HG03432 (cell line): ENCODE results near the gene CPZ.
"Not testable (repeated sequence)": the region's sequence is repeated elsewhere in the genome, so short reads cannot be mapped to it uniquely, and the experiment has no call there.

Source experiments
- ATAC-seq: cut with Tn5 transposase; IDR thresholded peaks from one replicate; pipeline ENCODE4 v1.9.1; 2021; ENCODE audit warnings: mild to moderate bottlenecking, moderate library complexity; ENCODE audit not compliant: unreplicated experiment

Gene CPZ

DNA sequence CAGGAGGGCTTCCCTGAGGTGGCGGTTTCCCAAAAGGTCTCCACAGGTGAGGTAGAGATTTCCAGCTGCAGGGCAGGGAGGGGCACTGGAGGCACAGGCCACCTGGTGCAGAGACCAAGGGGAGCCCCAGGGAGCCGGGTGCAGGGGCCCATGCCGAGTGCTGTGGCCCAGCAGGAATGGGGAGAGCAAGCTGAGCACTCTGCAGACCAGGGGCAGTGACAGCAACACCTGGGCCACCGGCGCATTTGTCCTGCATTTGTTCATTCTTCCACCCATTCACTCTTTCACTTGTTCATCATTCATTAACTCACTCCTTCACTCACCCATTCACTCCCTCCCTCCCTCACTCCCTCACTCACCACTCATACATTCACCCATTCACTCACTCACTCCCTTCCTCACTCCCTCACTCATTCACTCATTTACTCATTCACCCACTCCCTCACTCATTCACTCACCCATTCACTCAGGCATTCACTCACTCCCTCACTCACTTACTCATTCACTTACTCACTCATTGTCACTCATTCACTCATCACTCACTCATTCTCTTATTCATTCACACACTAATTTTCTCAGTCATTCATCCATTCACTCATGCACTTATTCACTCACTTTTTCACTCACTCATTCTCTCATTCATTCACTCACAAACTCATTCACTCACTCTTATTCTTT lies 16.3 kb downstream of the CPZ start:
- no peak for ATAC-seq

DNA sequence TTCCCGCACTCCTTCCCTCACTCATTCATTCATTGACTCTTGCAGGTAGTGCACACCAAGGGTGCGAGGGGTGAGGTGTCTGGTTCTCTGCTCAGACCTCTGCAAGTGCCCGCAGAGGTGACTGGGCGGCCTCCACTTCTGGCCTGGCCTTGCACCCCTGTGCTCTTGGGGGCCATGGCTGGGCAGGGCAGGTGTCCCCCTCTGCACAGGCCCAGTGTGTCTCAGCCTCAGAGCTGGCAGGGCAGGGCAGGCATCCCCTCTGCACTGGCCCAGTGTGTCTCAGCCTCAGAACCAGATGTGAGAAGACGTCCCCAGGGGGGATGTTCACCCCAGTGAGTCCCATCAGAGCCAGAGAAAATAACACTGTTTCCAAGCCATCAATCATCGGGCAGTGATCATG lies 16.8 kb downstream of the CPZ start:
- ATAC-seq, result no peak

- ATAC-seq, result no peak
These were observed 17.3 kb downstream of the CPZ start for GRCh38 chr4:8609824-8610350.

GRCh38 chr4:8610858-8611616 lies 18.5 kb downstream of the CPZ start:
- no peak for ATAC-seq

GRCh38 chr4:8612646-8613045 lies 20.1 kb downstream of the CPZ start:
- no peak for ATAC-seq

- no peak for ATAC-seq
These were observed 21.1 kb downstream of the CPZ start for GRCh38 chr4:8613421-8614364.

- ATAC-seq, result no peak
These were observed 22.0 kb downstream of the CPZ start for GRCh38 chr4:8614365-8615193.

DNA sequence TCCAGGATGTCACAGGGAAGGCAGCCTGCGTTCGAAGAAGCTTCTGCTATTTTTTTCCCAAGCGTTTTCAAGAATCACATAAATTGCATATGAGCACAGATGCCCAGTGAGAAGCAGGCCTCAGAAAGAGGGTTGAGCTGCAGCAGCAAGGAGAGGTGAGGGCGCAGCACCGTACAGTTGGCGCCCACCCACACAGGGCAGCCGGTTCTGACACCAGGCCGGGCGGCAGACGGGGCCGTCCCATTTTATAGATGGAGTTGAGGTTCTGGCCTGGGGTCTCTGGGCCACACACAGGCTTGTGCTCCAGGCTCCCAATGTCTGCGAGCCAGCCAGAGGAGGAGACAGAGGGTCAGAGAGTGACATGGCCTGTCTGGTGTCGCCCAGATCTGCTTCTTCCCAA lies 22.8 kb downstream of the CPZ start:
- ATAC-seq, result no peak

- no peak for ATAC-seq
These were observed 23.6 kb downstream of the CPZ start for GRCh38 chr4:8615921-8616787.

DNA sequence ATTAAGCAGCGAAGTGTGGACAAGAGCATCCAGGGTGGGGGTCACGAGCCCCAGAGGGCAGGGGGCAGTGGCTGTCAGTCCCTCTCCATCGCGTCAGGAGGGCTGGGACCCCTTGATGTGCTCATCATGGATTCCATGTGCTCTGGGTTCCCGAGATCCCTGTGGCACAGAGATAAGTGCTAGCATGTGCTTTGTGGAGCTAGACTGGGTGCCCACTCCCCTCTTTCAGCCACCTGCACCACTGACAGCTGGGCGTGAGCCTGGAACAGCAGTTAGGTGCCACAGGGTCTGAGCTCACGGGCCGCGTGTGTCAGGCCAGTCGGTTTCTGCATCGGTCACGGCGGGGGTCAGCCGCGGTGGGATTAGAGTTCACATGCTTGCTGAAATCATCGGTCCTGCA lies 24.3 kb downstream of the CPZ start:
- no peak for ATAC-seq

DNA sequence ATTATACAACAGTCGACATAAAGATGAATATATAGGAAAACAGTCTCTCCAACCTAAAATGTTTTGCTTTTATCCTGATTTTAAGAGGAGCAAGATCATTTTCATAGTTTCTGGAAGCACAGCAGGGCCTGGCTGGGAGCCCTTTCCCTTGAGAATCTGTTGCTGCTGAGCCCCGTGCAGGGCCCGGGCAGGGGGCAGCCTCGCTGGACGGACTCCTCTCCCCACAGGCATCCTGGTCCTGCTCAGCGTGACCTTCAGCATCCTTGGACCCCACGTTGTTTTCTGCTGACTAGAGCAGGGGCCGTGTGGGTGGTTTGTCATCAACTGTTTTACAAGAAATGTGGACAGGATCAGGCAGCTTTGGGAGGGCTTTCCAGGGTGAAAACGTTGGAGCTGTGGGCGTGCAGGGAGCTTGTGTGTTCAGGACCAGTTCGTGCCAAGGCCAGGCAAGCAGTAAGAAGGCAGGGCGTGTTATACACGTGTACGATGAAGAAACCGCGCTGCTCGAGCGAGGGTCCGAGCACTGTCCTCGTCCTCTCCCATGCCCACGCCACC lies 25.0 kb downstream of the CPZ start:
- no peak for ATAC-seq

GRCh38 chr4:8618421-8618820 lies 25.9 kb downstream of the CPZ start:
- ATAC-seq, result no peak

GRCh38 chr4:8618961-8619720 lies 26.6 kb downstream of the CPZ start:
- ATAC-seq, result no peak

DNA sequence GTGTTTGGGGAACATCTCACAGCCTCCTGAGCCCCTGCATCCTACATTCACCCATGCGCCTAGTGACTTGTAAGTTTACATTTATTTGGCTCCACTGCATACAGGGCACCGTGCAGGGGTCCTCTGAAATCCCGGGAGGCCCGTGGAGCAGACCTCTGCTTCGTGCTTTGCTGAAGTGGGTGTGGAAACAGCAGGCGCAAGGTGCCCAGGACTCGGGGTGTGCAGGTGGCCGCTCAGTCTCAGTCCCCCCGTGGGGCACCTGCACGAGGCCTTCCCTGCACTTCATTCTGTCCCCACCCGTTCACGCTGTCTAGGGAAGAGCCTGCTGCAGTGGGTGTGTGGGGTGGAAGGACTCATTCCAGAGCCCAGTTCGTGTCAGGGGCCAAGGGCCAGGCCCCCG lies 28.6 kb downstream of the CPZ start:
- ATAC-seq, result not testable (repeated sequence)

GRCh38 chr4:8624601-8625272 lies 32.2 kb downstream of the CPZ start:
- peak; percentile 45 for ATAC-seq

- not testable (repeated sequence) for ATAC-seq
These were observed 37.8 kb downstream of the CPZ start for GRCh38 chr4:8630240-8630905.

GRCh38 chr4:8631896-8632295 lies 39.3 kb downstream of the CPZ start:
- ATAC-seq, result not testable (repeated sequence)
